Measurements from ENCODE around the gene LGALS9B.
"Not testable (repeated sequence)": the region's sequence is repeated elsewhere in the genome, so short reads cannot be mapped to it uniquely, and the experiment has no call there.

- not testable (repeated sequence) for TF ChIP-seq CTCF, POLR2A (IDR thresholded peaks at IDR 0.05)
Observed at GRCh38 chr17:20513539-20513938, 46.2 kb upstream of the LGALS9B start.
